HCT116 (cell line): ENCODE measurements around the gene UBAP2L. TPM values are rescaled to one million over a fixed set of nuclear protein-coding genes. Genes with fewer than 3 reads are reported as not detected.
A peak's percentile ranks its signal among the peaks of the same experiment; 100 is the strongest.

Experiments used
- ATAC-seq: fragments of 200-7000 bp; cut with Tn5 transposase; 2 replicates; pipeline ENCODE4 v1.9.1; 2020; ENCODE audit warnings: mild to moderate bottlenecking, moderate library complexity
- BruUV-seq: library from RNA; stranded (reverse); fragments of 400-500 nt; replicated peaks from 2 replicates; lab custom pipeline; 2021; lab: Mats Ljungman, UMichigan
- CTCF ChIA-PET: fragments of 300-600 bp; sonication (Branson Sonifier 250); formaldehyde crosslinking; loops from one replicate; lab custom pipeline; 2021; ENCODE audit warnings: antibody characterized with exemption; lab: Charles Lee
- POLR2A ChIA-PET: fragments of 300-600, 350-600 bp; sonication (Branson Sonifier 250); formaldehyde crosslinking; loops from one replicate; lab custom pipeline; 2021; ENCODE audit warnings: antibody characterized with exemption; lab: Charles Lee
- RAD21 ChIA-PET, 2 experiments: fragments of 300-600 bp; sonication (Branson Sonifier 250); formaldehyde crosslinking; loops; one replicate each; lab custom pipeline; 2023; ENCODE audit warnings: low total read pairs in 2 of 2; ENCODE audit not compliant: uncharacterized antibody in 2 of 2, unreplicated experiment in 2 of 2, low non-redundant PET in 1 of 2; lab: Charles Lee
- DNase-seq: peaks from one replicate; pipeline ENCODE4 v3.0.0-alpha.2; 2010; ENCODE audit warnings: low read depth, low spot score
- H2AFZ ChIP-seq: fragments of 200-600 bp; shearing (Covaris generic), sonication (generic); 2 replicates; pipeline ENCODE4 v1.6.1; 2017; ENCODE audit warnings: low read depth, mixed run types, mixed read lengths, antibody characterized with exemption, low read length; ENCODE audit not compliant: poor library complexity, severe bottlenecking
- H3K27ac ChIP-seq: 2 replicates; pipeline ENCODE4 v1.5.1; 2012; ENCODE audit warnings: low read depth, low read length
- H3K27me3 ChIP-seq: fragments of 200-600 bp; sonication (generic); 2 replicates; pipeline ENCODE4 v1.6.1; 2016; ENCODE audit warnings: mixed run types, low read length, mixed read lengths; ENCODE audit not compliant: insufficient read depth
- H3K36me3 ChIP-seq, 2 experiments: fragments of 200-500 bp in 1 of 2; fragments of 200-600 bp in 1 of 2; sonication (Bioruptor generic) in 1 of 2; sonication (generic) in 1 of 2; 2 replicates each; pipeline versions ENCODE4 v1.5.1 to v1.6.1; 2014 to 2016; ENCODE audit warnings: low read length in 2 of 2, inconsistent platforms in 1 of 2, mixed read lengths in 1 of 2, mixed run types in 1 of 2; ENCODE audit not compliant: insufficient read depth in 2 of 2, control insufficient read depth in 1 of 2
- H3K4me1 ChIP-seq, 2 experiments: fragments of 200-600 bp in 1 of 2; sonication (generic) in 1 of 2; 2 replicates each; pipeline versions ENCODE4 v1.5.1 to v1.6.1; 2012 to 2017; ENCODE audit warnings: low read length in 2 of 2, inconsistent platforms in 1 of 2, mild to moderate bottlenecking in 1 of 2, mixed read lengths in 1 of 2, mixed run types in 1 of 2, moderate library complexity in 1 of 2; ENCODE audit not compliant: insufficient read depth in 2 of 2, control insufficient read depth in 1 of 2
- H3K4me2 ChIP-seq: fragments of 200-600 bp; sonication (generic); 2 replicates; pipeline ENCODE4 v1.6.1; 2017; ENCODE audit warnings: mixed run types, low read length, mixed read lengths
- H3K4me3 ChIP-seq, 2 experiments: fragments of 200-600 bp in 1 of 2; sonication (generic) in 1 of 2; replicated peaks in 1 of 2; 2 replicates each; pipeline ENCODE4 v1.5.1; 2011 to 2016; ENCODE audit warnings: low read length in 2 of 2, control low read depth in 1 of 2, low read depth in 1 of 2, mild to moderate bottlenecking in 1 of 2, mixed read lengths in 1 of 2, mixed run types in 1 of 2
- H3K79me2 ChIP-seq: fragments of 200-600 bp; sonication (generic); 2 replicates; pipeline ENCODE4 v1.6.1; 2017; ENCODE audit warnings: mild to moderate bottlenecking, mixed run types, low read length, moderate library complexity, mixed read lengths; ENCODE audit not compliant: insufficient read depth
- H3K9ac ChIP-seq: fragments of 200-600 bp; sonication (generic); 2 replicates; pipeline ENCODE4 v1.6.1; 2016; ENCODE audit warnings: low read length, mixed read lengths
- H3K9me2 ChIP-seq: fragments of 200-600 bp; sonication (generic), shearing (Covaris generic); 2 replicates; pipeline ENCODE4 v1.6.1; 2017; ENCODE audit warnings: mixed run types, mild to moderate bottlenecking, moderate library complexity; ENCODE audit not compliant: insufficient read depth
- H3K9me3 ChIP-seq, 2 experiments: fragments of 200-500 bp in 1 of 2; fragments of 200-600 bp in 1 of 2; sonication (Bioruptor generic) in 1 of 2; sonication (generic) in 1 of 2; 2 replicates each; pipeline ENCODE4 v1.6.1; 2014 to 2017; ENCODE audit warnings: low read length in 2 of 2, mixed read lengths in 2 of 2, inconsistent platforms in 1 of 2, low read depth in 1 of 2, mild to moderate bottlenecking in 1 of 2, mixed run types in 1 of 2, moderate library complexity in 1 of 2; ENCODE audit not compliant: control insufficient read depth in 1 of 2, insufficient read depth in 1 of 2
- H4K20me1 ChIP-seq: fragments of 200-600 bp; sonication (generic), shearing (Covaris generic); 2 replicates; pipeline ENCODE4 v1.6.1; 2017; ENCODE audit warnings: mixed run types, mild to moderate bottlenecking, moderate library complexity; ENCODE audit not compliant: insufficient read depth
- EZH2 ChIP-seq: fragments of 200-600 bp; sonication (generic); IDR thresholded peaks from 2 replicates; pipeline ENCODE4 v1.6.1; 2017; ENCODE audit warnings: antibody characterized with exemption, mixed run types
- FOSL1 ChIP-seq: IDR thresholded peaks from 2 replicates; pipeline ENCODE4 v1.6.1; 2012; ENCODE audit warnings: low read depth
- JUND ChIP-seq: IDR thresholded peaks from 2 replicates; pipeline ENCODE4 v1.6.1; 2012
- MAX ChIP-seq: IDR thresholded peaks from 2 replicates; pipeline ENCODE4 v1.6.1; 2012
- SIN3A ChIP-seq: IDR thresholded peaks from 2 replicates; pipeline ENCODE4 v1.6.1; 2012; ENCODE audit warnings: low read depth
- SP1 ChIP-seq: IDR thresholded peaks from 2 replicates; pipeline ENCODE4 v1.6.1; 2012; ENCODE audit warnings: low read depth
- ZNF274 ChIP-seq: fragments of 200-500 bp; sonication (Bioruptor generic); IDR thresholded peaks from 2 replicates; pipeline ENCODE4 v1.6.1; 2014; ENCODE audit warnings: mild to moderate bottlenecking, low read depth, low read length, inconsistent platforms
- intact Hi-C: fragments of 100-400 bp; cut with micrococcal nuclease; formaldehyde crosslinking; loops from 2 replicates; pipeline ENCODE4 v1.10.0; 2022
- total RNA-seq: library from RNA; stranded (reverse); gene quantifications from one replicate; pipeline ENCODE4 v1.2.1, GENCODE V29; 2021; ENCODE audit not compliant: unreplicated experiment

UBAP2L gene
- total RNA-seq, 1 experiment from 2014 or later: 189 TPM

GRCh38 chr1:154240294-154240833 lies 19.6 kb downstream of the UBAP2L start:
- POLR2A ChIA-PET: no interaction called here
- Histone ChIP-seq H3K4me2 (no peak overlapping the region), H4K20me1 (peaks cover 13% of the 10 kb centered on the region; the same call in 1 of the 2 replicates), H3K79me2 (peaks cover 79% of the 10 kb centered on the region), H2AFZ (no peak overlapping the region), H3K36me3 (peaks cover 66 to 83% of the 10 kb centered on the region in 2 experiments), H3K9me2 (no peaks in the 10 kb centered on the region), H3K4me1 (no peaks in the 10 kb centered on the region), H3K9me3 (no peaks in the 10 kb centered on the region), H3K27me3 (no peaks in the 10 kb centered on the region), H3K27ac (no peak overlapping the region), H3K4me3 (no peak overlapping the region), H3K9ac (no peak overlapping the region)
- ATAC-seq (no peak), DNase-seq (no peak)
- CTCF ChIA-PET: no interaction called here
- intact Hi-C loops: no loop called here
- RAD21 ChIA-PET: no interaction called here
- TF ChIP-seq SIN3A: no peak
- BruUV-seq: no TSS peak

GRCh38 chr1:154241703-154242351 lies 21.1 kb downstream of the UBAP2L start:
- Histone ChIP-seq H3K9me3 (no peaks in the 10 kb centered on the region), H3K9me2 (no peaks in the 10 kb centered on the region), H3K4me1 (no peaks in the 10 kb centered on the region), H4K20me1 (peaks cover 17% of the 10 kb centered on the region; the same call in 1 of the 2 replicates), H3K27ac (no peak overlapping the region), H3K4me3 (no peak overlapping the region), H3K4me2 (no peak overlapping the region), H3K27me3 (no peaks in the 10 kb centered on the region), H2AFZ (no peak overlapping the region), H3K79me2 (peaks cover 76% of the 10 kb centered on the region), H3K36me3 (peaks cover 69 to 79% of the 10 kb centered on the region in 2 experiments), H3K9ac (no peak overlapping the region)
- ATAC-seq (no peak), DNase-seq (no peak)
- intact Hi-C loops: no loop called here
- POLR2A ChIA-PET: no interaction called here
- BruUV-seq: TSS peak; percentile 4
- RAD21 ChIA-PET: no interaction called here
- TF ChIP-seq FOSL1 (no peak), SP1 (no peak), JUND (no peak), SIN3A (no peak), EZH2 (no peak), ZNF274 (no peak), MAX (no peak)
- CTCF ChIA-PET: no interaction called here
